DOHH2 (cell line): ENCODE data around the gene SNRPD2.

Experiments used
- H3F3A ChIP-seq: fragments of 200-600 bp; sonication (generic), shearing (Covaris generic); 2 replicates; pipeline ENCODE4 v1.6.0; 2016; ENCODE audit warnings: antibody characterized with exemption, mild to moderate bottlenecking; ENCODE audit not compliant: control insufficient read depth, insufficient read depth
- H3K27ac ChIP-seq: fragments of 200-600 bp; sonication (generic); 2 replicates; pipeline ENCODE4 v1.5.1; 2014; ENCODE audit warnings: low read depth, mild to moderate bottlenecking, low read length, moderate library complexity
- H3K27me3 ChIP-seq: fragments of 200-600 bp; sonication (generic); 2 replicates; pipeline ENCODE4 v1.6.1; 2014; ENCODE audit warnings: mild to moderate bottlenecking, low read length, mixed read lengths; ENCODE audit not compliant: control insufficient read depth
- H3K36me3 ChIP-seq: fragments of 200-600 bp; sonication (generic); 2 replicates; pipeline ENCODE4 v1.6.1; 2014; ENCODE audit warnings: mild to moderate bottlenecking, low read length, moderate library complexity, mixed read lengths; ENCODE audit not compliant: control insufficient read depth
- H3K4me1 ChIP-seq: fragments of 200-600 bp; sonication (generic); 2 replicates; pipeline ENCODE4 v1.6.1; 2014; ENCODE audit warnings: mild to moderate bottlenecking, low read length, mixed read lengths; ENCODE audit not compliant: control insufficient read depth
- H3K4me2 ChIP-seq: fragments of 200-600 bp; sonication (generic); 2 replicates; pipeline ENCODE4 v1.6.0; 2014; ENCODE audit warnings: mild to moderate bottlenecking, low read length, moderate library complexity
- H3K4me3 ChIP-seq: fragments of 200-600 bp; sonication (generic); 2 replicates; pipeline ENCODE4 v1.5.1; 2014; ENCODE audit warnings: mild to moderate bottlenecking, low read length, mixed read lengths
- H3K79me2 ChIP-seq: fragments of 200-600 bp; sonication (generic); 2 replicates; pipeline ENCODE4 v1.6.1; 2014; ENCODE audit warnings: mild to moderate bottlenecking, low read length, mixed read lengths; ENCODE audit not compliant: control insufficient read depth
- H3K9me2 ChIP-seq: fragments of 200-600 bp; sonication (generic); replicated peaks from 2 replicates; pipeline ENCODE4 v1.6.1; 2014; ENCODE audit warnings: mild to moderate bottlenecking, low read length, mixed read lengths; ENCODE audit not compliant: control insufficient read depth
- H3K9me3 ChIP-seq: fragments of 200-600 bp; sonication (generic); 2 replicates; pipeline ENCODE4 v1.6.1; 2014; ENCODE audit warnings: antibody characterized with exemption, low read length, mixed read lengths; ENCODE audit not compliant: control insufficient read depth, insufficient read depth
- H4K20me1 ChIP-seq: fragments of 200-600 bp; sonication (generic); 2 replicates; pipeline ENCODE4 v1.6.0; 2014; ENCODE audit warnings: low read depth, mild to moderate bottlenecking, antibody characterized with exemption, low read length, moderate library complexity; ENCODE audit not compliant: control insufficient read depth, insufficient read depth
- EZH2phosphoT487 ChIP-seq: fragments of 200-600 bp; sonication (generic); IDR thresholded peaks from 2 replicates; pipeline ENCODE4 v1.6.1; 2017; ENCODE audit warnings: borderline replicate concordance, mild to moderate bottlenecking, antibody characterized with exemption, low read length, moderate library complexity, mixed read lengths
- TF ChIP-seq, protein P1 (sequence below): fragments of 200-600 bp; sonication (generic); IDR thresholded peaks from one replicate; pipeline ENCODE4 v1.5.1; 2014; ENCODE audit warnings: antibody characterized with exemption, mild to moderate bottlenecking, low read depth, low read length; ENCODE audit not compliant: poor library complexity, severe bottlenecking

The SNRPD2 gene

DNA sequence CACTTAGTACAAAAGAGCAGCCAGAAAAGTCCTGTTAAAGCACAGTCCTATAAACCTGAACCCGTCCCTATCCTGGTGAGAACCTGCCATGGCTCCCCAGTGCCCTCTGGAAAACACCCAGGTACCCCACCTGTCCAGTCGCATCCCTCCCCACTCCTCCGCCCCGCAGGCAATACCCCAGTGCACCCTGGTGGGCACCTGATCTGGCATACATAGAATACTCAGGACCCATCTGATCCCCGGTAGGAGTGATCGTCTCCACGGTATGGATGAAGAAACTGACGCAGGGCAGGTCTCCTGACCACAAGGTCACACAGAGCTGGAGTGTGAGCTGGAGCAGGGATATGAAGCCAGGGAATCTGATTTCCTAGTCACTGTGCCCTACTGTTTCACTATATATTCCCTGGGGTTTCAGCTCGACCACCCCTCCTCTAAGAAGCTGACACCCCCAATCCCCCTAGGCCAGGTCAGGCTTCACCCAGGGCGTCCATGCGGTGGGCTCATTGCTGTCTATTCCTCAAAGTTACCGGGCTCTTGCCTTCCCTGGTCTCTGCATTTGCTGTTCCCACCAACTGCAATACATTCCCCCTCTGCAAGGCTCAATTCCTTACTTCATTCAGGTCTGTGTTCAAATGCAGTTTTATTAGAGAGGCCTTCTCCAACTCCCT, 26.4 kb upstream of the SNRPD2 start:
- TF ChIP-seq EZH2phosphoT487 = no peak
- TF ChIP-seq, protein P1, sequence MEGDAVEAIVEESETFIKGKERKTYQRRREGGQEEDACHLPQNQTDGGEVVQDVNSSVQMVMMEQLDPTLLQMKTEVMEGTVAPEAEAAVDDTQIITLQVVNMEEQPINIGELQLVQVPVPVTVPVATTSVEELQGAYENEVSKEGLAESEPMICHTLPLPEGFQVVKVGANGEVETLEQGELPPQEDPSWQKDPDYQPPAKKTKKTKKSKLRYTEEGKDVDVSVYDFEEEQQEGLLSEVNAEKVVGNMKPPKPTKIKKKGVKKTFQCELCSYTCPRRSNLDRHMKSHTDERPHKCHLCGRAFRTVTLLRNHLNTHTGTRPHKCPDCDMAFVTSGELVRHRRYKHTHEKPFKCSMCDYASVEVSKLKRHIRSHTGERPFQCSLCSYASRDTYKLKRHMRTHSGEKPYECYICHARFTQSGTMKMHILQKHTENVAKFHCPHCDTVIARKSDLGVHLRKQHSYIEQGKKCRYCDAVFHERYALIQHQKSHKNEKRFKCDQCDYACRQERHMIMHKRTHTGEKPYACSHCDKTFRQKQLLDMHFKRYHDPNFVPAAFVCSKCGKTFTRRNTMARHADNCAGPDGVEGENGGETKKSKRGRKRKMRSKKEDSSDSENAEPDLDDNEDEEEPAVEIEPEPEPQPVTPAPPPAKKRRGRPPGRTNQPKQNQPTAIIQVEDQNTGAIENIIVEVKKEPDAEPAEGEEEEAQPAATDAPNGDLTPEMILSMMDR = no peak
- Histone ChIP-seq H3F3A (peaks cover 5% of the 10 kb centered on the region; the same call in 1 of the 2 replicates), H3K9me3 (no peaks in the 10 kb centered on the region), H3K27me3 (no peaks in the 10 kb centered on the region), H3K36me3 (peaks cover 10% of the 10 kb centered on the region), H3K79me2 (peaks cover 59% of the 10 kb centered on the region), H3K9me2 (no peaks in the 10 kb centered on the region), H3K4me2 (peak overlapping the region; percentile 92), H3K4me3 (peak overlapping the region; percentile 74), H3K4me1 (peaks cover 22% of the 10 kb centered on the region), H4K20me1 (no peaks in the 10 kb centered on the region), H3K27ac (peak overlapping the region; percentile 58)

DNA sequence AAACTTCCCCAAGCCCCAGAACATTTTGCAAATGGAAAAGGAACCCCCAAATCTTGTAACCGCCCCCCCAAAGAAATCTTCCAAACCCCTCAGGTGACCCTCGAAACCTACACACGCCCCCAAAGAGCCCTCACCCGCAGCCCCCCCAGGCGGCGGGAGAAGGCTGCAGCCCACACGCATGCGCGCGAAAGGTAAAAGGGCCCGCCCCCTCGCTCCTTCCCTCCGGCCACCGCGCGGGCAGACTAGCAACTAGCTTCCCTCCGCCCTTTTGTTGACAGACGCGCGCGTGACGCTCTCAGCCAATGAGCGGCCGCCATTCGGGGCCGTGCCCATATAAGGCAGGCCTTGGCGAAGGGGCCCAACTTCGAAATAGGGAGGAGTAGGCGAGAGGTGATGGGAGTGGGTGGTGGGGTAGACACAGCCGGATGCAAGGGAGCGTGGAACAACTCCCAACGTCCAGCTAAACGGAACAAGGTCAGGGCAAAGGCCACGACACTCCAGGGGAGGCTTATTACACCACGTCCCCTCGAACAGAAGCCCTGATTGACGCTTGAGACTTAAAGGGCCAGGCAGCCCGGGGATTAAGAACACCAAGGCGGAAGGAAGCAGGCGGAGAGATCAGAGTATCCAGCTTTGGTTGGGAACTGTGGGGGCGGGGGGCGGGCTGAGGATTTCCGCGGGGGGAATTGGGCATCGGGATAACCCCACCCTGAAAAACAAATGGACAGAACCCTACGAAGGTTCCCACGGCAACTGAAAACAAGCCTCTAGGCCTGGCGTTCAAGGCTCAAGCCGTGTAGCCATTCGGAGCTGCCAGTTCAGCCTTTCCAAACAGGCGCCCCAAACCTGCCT, 25.6 kb upstream of the SNRPD2 start:
- H3K9me2 ChIP-seq = no peaks in the 10 kb centered on the region
- peaks cover 17% of the 10 kb centered on the region for H3K36me3 ChIP-seq
- H4K20me1 ChIP-seq = no peaks in the 10 kb centered on the region
- TF ChIP-seq, protein P1 = no peak
- H3K27me3 ChIP-seq = no peaks in the 10 kb centered on the region
- H3K4me2 ChIP-seq = peak overlapping the region; percentile 92
- no peaks in the 10 kb centered on the region for H3K9me3 ChIP-seq
- H3K79me2 ChIP-seq = peaks cover 60% of the 10 kb centered on the region
- peak overlapping the region; percentile 58 for H3K27ac ChIP-seq
- H3F3A ChIP-seq = peaks cover 5% of the 10 kb centered on the region; the same call in 1 of the 2 replicates
- H3K4me3 ChIP-seq = peak overlapping the region; percentile 82
- peaks cover 22% of the 10 kb centered on the region for H3K4me1 ChIP-seq

DNA sequence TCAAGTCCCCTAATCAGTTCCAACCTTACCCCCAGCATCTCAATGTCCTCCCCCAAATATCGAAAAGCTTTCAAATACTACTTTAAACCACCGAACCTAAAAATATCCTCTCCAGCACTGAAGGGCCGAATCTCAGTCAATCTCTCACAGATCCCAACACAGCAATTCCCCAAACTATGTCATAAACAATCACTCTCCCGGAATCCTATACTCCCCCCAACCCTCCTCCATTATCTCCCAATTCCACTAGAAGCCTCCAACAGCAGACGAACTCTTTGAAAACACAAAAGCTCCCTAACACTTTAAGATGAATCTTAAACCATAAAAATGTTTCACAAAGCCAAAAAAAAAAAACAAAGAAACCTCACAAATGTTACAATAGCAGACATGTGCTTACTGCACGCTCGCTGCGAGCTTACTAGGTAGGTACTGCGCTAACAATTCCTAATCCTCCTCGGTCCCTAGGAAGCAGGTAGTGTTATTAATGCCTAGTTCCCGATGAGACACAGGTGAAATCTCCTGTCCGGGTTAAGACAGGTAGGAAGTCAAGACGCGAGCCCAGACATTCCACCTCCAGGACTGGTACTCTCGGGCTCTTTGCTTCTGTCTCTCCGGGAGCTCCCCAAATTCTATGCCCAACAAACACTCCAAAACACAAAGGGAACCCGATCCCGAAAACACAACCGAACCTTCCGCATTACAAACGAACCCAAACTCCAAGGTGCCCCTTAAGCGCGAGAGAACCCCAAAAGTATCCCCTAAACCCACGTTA, 24.8 kb upstream of the SNRPD2 start:
- peaks cover 25% of the 10 kb centered on the region for H3K36me3 ChIP-seq
- peaks cover 24% of the 10 kb centered on the region for H3K4me1 ChIP-seq
- peaks cover 66% of the 10 kb centered on the region for H3K79me2 ChIP-seq

More for the DNA sequence above, 24.8 kb upstream of the SNRPD2 start:
- TF ChIP-seq, protein P1 = peak; percentile 27
- TF ChIP-seq EZH2phosphoT487 = no peak
- Histone ChIP-seq H3K27ac (peak overlapping the region; percentile 47), H3K4me3 (peak overlapping the region; percentile 82), H3K9me3 (no peaks in the 10 kb centered on the region), H4K20me1 (no peaks in the 10 kb centered on the region), H3K4me2 (peak overlapping the region; percentile 68), H3K9me2 (no peaks in the 10 kb centered on the region), H3K27me3 (no peaks in the 10 kb centered on the region), H3F3A (peaks cover 5% of the 10 kb centered on the region; the same call in 1 of the 2 replicates)
